GM20431 (cell line): ENCODE measurements around the gene SLC9A3.

ENCODE experiments used
- in situ Hi-C: fragments of 300-500 bp; cut with MseI, MboI; formaldehyde crosslinking; loops from one replicate; pipeline ENCODE4 v1.15.0; 2020; ENCODE audit warnings: low sequenced_read_pairs; ENCODE audit not compliant: unreplicated experiment

Gene SLC9A3

GRCh38 chr5:540071-540905 is 16.0 kb upstream of the SLC9A3 start:
- in situ Hi-C loops = no loop called here

- in situ Hi-C loops = no loop called here
These were observed 15.3 kb upstream of the SLC9A3 start for GRCh38 chr5:539469-540070.

GRCh38 chr5:538801-539468 is 14.7 kb upstream of the SLC9A3 start:
- in situ Hi-C loops = no loop called here

GRCh38 chr5:538271-538771 is 14.1 kb upstream of the SLC9A3 start:
- in situ Hi-C loops = no loop called here

- in situ Hi-C loops = no loop called here
These were observed 13.4 kb upstream of the SLC9A3 start for GRCh38 chr5:537621-538071.

- in situ Hi-C loops = no loop called here
These were observed 12.8 kb upstream of the SLC9A3 start for GRCh38 chr5:537098-537497.

- in situ Hi-C loops = no loop called here
These were observed 11.8 kb upstream of the SLC9A3 start for GRCh38 chr5:535846-536698.

- in situ Hi-C loops = no loop called here
These were observed 10.8 kb upstream of the SLC9A3 start for GRCh38 chr5:534743-535671.

- in situ Hi-C loops = no loop called here
These were observed 9.9 kb upstream of the SLC9A3 start for GRCh38 chr5:533955-534742.

GRCh38 chr5:533243-533954 is 9.2 kb upstream of the SLC9A3 start:
- in situ Hi-C loops = no loop called here

GRCh38 chr5:532521-533242 is 8.4 kb upstream of the SLC9A3 start:
- in situ Hi-C loops = no loop called here

- in situ Hi-C loops = no loop called here
These were observed 7.6 kb upstream of the SLC9A3 start for GRCh38 chr5:531749-532315.

GRCh38 chr5:531101-531748 is 7.0 kb upstream of the SLC9A3 start:
- in situ Hi-C loops = no loop called here

GRCh38 chr5:530001-530955 is 6.0 kb upstream of the SLC9A3 start:
- in situ Hi-C loops = no loop called here
